Transverse colon (tissue), 4 donors: ENCODE measurements around the gene OTUB1.

Experiments
- CTCF ChIP-seq, 5 experiments: fragments of 200-600 bp in 3 of 5; fragments of 450-650 bp in 2 of 5; sonication (generic) in 3 of 5; IDR thresholded peaks; 1 replicate in 2 of 5; 2 replicates in 3 of 5; pipeline ENCODE4 v1.5.1; 2016 to 2017; ENCODE audit warnings: antibody characterized with exemption in 5 of 5, inconsistent platforms in 3 of 5, mild to moderate bottlenecking in 2 of 5, moderate library complexity in 1 of 5
- EP300 ChIP-seq: sonication (generic); formaldehyde crosslinking; IDR thresholded peaks from one replicate; pipeline ENCODE4 v1.6.1; 2017; ENCODE audit warnings: antibody characterized with exemption, low read depth
- POLR2A ChIP-seq: fragments of 450-650 bp; IDR thresholded peaks from one replicate; pipeline ENCODE4 v1.6.1; 2016; ENCODE audit warnings: antibody characterized with exemption, mild to moderate bottlenecking, moderate library complexity
- POLR2AphosphoS5 ChIP-seq, 3 donors: sonication (generic); formaldehyde crosslinking; IDR thresholded peaks; one replicate each; pipeline ENCODE4 v1.6.1; 2016; ENCODE audit warnings: antibody characterized with exemption in 3 of 3

- TF ChIP-seq CTCF (IDR thresholded peaks at IDR 0.05) (no peak), POLR2A (no peak), POLR2AphosphoS5 (IDR thresholded peaks at IDR 0.05) (no peak), EP300 (no peak)
Measured at GRCh38 chr11:64032050-64032449, 45.8 kb downstream of the OTUB1 start.
